ENCODE measurements around the gene MACF1.

MACF1 gene

DNA sequence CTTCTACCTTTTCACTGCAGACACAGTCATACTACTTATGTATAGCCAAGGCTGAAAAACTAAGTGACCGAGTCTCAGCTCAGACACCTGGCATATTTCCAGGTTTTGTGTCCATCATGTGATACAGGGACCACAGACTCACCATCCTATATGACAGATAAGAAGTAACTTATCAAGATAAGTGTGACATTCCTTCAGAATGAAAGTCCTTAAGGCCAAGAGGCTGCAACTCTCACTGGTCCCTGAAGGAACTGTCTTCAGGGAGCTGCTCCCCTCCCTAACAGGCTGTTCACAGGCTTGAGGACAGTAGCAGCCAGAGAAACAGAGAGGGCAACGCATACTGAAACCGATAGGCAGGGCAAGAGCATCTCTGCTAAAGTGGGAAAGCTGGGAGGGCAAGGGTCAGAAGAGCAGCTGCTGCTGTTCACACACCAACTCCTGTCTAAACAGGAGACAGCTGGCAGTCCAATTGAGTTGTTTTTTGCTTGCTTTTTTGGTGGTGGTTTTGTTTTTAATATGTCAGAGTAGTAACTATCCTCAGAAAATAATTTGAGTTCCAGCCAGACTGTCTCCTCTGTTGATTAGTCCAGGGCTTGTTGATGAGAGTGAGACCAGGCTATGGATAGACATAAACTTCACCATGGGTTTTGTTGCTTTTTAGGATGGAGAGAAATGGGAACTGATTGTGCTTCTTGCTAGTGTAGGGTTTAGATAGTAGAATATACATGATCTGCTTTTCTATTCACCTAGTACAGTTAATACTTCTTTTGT, 67.7 kb downstream of the MACF1 start:
- H3K9me3 ChIP-seq (ENCODE audit: severe bottlenecking): no peaks in the 10 kb centered on the region
- DNase-seq: no peak
- TF ChIP-seq, protein P1, sequence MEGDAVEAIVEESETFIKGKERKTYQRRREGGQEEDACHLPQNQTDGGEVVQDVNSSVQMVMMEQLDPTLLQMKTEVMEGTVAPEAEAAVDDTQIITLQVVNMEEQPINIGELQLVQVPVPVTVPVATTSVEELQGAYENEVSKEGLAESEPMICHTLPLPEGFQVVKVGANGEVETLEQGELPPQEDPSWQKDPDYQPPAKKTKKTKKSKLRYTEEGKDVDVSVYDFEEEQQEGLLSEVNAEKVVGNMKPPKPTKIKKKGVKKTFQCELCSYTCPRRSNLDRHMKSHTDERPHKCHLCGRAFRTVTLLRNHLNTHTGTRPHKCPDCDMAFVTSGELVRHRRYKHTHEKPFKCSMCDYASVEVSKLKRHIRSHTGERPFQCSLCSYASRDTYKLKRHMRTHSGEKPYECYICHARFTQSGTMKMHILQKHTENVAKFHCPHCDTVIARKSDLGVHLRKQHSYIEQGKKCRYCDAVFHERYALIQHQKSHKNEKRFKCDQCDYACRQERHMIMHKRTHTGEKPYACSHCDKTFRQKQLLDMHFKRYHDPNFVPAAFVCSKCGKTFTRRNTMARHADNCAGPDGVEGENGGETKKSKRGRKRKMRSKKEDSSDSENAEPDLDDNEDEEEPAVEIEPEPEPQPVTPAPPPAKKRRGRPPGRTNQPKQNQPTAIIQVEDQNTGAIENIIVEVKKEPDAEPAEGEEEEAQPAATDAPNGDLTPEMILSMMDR (IDR thresholded peaks at IDR 0.05; ENCODE audit: low read depth, low read length): no peak
- no peak overlapping the region for H3K27ac ChIP-seq
- H3K27me3 ChIP-seq (ENCODE audit: insufficient read depth, low read depth, severe bottlenecking): no peaks in the 10 kb centered on the region
- H3K4me3 ChIP-seq (ENCODE audit: low read depth, low read length): no peak overlapping the region
- no peaks in the 10 kb centered on the region; the same call in 1 of the 2 replicates for H3K36me3 ChIP-seq

DNA sequence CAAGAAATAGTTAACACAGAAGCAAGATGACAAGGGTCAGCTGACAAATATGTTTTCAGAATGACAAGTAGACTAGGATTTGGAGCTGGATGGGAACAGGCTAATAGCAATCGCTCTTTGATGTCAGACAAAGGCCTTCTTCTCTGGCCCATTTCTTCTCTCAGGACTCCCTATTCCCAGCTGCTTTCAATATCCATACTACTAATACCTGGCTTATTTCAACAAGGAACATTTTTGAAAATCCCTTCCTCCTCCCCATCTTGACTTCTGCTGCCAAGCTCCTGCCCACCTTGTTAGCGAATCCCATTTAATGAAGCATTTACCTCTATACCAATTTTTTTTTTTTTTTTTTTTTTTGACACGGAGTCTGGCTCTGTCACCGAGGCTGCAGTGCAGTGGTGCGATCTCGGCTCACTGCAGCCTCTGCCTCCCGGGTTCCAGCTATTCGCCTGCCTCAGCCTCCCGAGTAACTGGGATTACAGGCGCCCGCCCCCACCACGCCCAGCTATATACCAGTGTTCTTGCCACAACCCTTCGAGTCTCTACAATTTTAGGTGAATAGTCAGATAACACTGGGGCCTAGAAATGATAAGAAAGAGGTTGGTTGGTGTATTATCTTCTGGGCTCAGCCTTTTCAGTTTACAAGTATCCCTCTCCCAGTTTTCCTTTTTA, 68.4 kb downstream of the MACF1 start:
- no peak for DNase-seq
- TF ChIP-seq, protein P1 (IDR thresholded peaks at IDR 0.05; ENCODE audit: low read depth, low read length): no peak
- Histone ChIP-seq H3K36me3 (no peaks in the 10 kb centered on the region; the same call in 1 of the 2 replicates), H3K27me3 (ENCODE audit: insufficient read depth, low read depth, severe bottlenecking) (no peaks in the 10 kb centered on the region), H3K4me3 (ENCODE audit: low read depth, low read length) (no peak overlapping the region), H3K9me3 (ENCODE audit: severe bottlenecking) (no peaks in the 10 kb centered on the region), H3K27ac (no peak overlapping the region)

DNA sequence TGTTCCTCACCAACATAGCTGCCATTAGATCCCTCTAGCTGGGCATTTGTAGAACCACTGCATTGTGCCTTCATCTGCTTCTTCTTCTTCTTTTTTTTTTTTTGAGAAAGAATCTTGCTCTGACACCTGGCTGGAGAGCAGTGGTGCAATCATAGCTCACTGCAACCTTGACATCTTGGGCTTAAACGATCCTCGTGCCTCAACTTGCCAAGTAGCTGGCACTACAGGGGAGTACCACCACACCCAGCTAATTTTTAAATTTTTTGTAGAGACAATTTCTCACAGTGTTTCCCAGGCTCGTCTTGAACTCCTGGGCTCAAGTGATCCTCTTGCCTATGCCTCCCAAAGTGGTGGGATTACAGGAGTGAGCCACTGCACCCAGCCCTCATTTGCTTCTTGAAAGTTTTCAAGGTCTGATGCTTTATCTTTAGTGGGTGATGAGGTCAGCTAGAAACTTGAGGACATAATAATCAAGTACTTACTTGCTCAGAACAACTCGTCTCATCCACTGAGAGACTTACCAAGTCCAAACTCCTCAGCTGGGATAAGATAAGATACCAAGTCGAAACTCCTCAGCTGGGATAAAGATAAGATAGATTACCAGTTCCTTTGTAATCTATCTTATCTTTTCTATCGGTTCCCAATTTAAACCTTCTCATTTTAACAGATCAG, 71.5 kb downstream of the MACF1 start:
- no peak for DNase-seq
- TF ChIP-seq, protein P1 (IDR thresholded peaks at IDR 0.05; ENCODE audit: low read depth, low read length): no peak
- Histone ChIP-seq H3K27me3 (ENCODE audit: insufficient read depth, low read depth, severe bottlenecking) (no peaks in the 10 kb centered on the region), H3K4me3 (ENCODE audit: low read depth, low read length) (no peak overlapping the region), H3K27ac (no peak overlapping the region), H3K9me3 (ENCODE audit: severe bottlenecking) (no peaks in the 10 kb centered on the region), H3K36me3 (no peaks in the 10 kb centered on the region; the same call in 1 of the 2 replicates)

DNA sequence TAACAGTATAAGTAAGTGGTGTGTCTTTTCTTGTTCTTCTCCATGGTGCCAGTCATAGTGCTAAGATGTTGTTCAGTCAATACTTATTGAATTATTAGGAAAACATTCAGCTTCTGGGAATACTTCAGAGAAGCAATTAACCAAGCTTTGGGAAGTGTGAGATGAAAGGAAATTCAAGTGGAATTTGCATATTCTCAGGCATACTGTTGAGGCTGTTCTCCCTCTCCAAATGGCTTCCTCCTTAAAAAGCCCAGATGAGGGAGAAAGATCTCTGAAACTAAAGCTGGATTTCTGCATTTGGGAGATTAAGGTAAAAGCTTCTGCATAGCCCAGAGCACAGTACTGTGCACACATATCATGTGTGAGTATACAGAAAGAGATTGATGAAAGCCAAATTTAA, 73.4 kb downstream of the MACF1 start:
- H3K4me3 ChIP-seq (ENCODE audit: low read depth, low read length): no peak overlapping the region
- H3K27ac ChIP-seq: no peak overlapping the region
- DNase-seq: no peak
- no peaks in the 10 kb centered on the region for H3K9me3 ChIP-seq (ENCODE audit: severe bottlenecking)
- H3K36me3 ChIP-seq: peaks cover 5% of the 10 kb centered on the region
- TF ChIP-seq, protein P1 (IDR thresholded peaks at IDR 0.05; ENCODE audit: low read depth, low read length): no peak
- H3K27me3 ChIP-seq (ENCODE audit: insufficient read depth, low read depth, severe bottlenecking): no peaks in the 10 kb centered on the region

DNA sequence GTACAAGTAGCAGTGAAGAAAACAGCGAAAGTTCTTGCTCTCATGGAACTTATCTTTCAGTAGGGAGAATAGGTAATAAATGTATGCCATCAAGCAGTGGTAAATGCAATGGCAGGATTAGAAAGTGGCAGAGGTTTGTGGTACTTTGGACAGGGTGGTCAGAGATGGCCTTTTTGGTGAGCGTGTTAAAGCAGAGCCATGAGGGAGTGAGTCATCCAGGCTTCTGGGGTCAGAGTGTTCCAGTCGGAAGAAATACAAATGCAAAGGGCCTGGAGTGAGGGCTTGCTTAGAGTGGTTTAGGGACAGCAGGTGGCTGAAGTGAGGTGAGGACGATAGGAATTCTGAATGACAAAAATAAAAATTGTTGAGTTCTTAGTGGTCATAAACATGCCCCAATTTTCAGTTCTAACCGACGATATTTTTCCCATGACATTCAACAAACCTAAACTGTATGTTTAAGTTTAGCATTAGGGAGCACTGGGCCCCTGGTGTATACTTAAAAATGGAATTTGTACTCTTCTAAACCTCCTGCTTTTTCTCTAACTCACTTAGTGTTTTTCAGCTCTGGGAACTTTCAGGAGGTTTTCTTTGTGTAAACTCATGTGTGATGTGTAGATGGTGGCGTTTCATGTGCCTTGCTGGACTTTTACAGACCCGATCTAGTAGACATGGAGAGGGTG, 78.2 kb downstream of the MACF1 start:
- TF ChIP-seq, protein P1 (IDR thresholded peaks at IDR 0.05; ENCODE audit: low read depth, low read length): no peak
- Histone ChIP-seq H3K4me3 (ENCODE audit: low read depth, low read length) (no peak overlapping the region), H3K27me3 (ENCODE audit: insufficient read depth, low read depth, severe bottlenecking) (no peaks in the 10 kb centered on the region), H3K27ac (no peak overlapping the region), H3K36me3 (peaks cover 51% of the 10 kb centered on the region), H3K9me3 (ENCODE audit: severe bottlenecking) (no peaks in the 10 kb centered on the region)
- no peak for DNase-seq
